Mesenchymal stem cell (in vitro differentiated cells and primary cell): Measurements from ENCODE around the gene DCUN1D1.

Experiments used
- DNase-seq: peaks from one replicate; pipeline ENCODE4 v3.0.0-alpha.2; 2013
- H2AFZ ChIP-seq: one replicate; pipeline ENCODE4 v1.6.1; 2013; ENCODE audit warnings: low read depth, mild to moderate bottlenecking, control low read depth, inconsistent platforms, low read length, moderate library complexity
- H2AK5ac ChIP-seq: 2 replicates; pipeline ENCODE4 v1.6.1; 2013; ENCODE audit warnings: low read length, moderate library complexity, mild to moderate bottlenecking, inconsistent platforms; ENCODE audit not compliant: severe bottlenecking
- H2BK120ac ChIP-seq: one replicate; pipeline ENCODE4 v1.6.1; 2013; ENCODE audit warnings: low read depth, mild to moderate bottlenecking, inconsistent platforms, low read length, moderate library complexity
- H2BK12ac ChIP-seq, 2 experiments: one replicate each; pipeline ENCODE4 v1.6.1; 2013; ENCODE audit warnings: inconsistent platforms in 2 of 2, low read length in 2 of 2, mild to moderate bottlenecking in 2 of 2, moderate library complexity in 2 of 2, control low read depth in 1 of 2
- H2BK15ac ChIP-seq: one replicate; pipeline ENCODE4 v1.6.1; 2013; ENCODE audit warnings: mild to moderate bottlenecking, low read depth, inconsistent platforms; ENCODE audit not compliant: poor library complexity, severe bottlenecking
- H2BK5ac ChIP-seq: 2 replicates; pipeline ENCODE4 v1.6.1; 2013; ENCODE audit warnings: low read depth, mild to moderate bottlenecking, low read length, control low read depth, inconsistent platforms; ENCODE audit not compliant: poor library complexity, severe bottlenecking
- H3K14ac ChIP-seq, 2 experiments: one replicate each; pipeline ENCODE4 v1.6.1; 2013; ENCODE audit warnings: inconsistent platforms in 2 of 2, low read length in 2 of 2, control low read depth in 1 of 2, mild to moderate bottlenecking in 1 of 2, moderate library complexity in 1 of 2
- H3K18ac ChIP-seq, 2 experiments: one replicate each; pipeline ENCODE4 v1.6.1; 2013; ENCODE audit warnings: inconsistent platforms in 2 of 2, low read length in 2 of 2, control low read depth in 1 of 2, low read depth in 1 of 2, mild to moderate bottlenecking in 1 of 2
- H3K23ac ChIP-seq, 2 experiments: one replicate each; pipeline ENCODE4 v1.6.1; 2013; ENCODE audit warnings: inconsistent platforms in 2 of 2, low read length in 2 of 2, mild to moderate bottlenecking in 2 of 2, moderate library complexity in 2 of 2, control low read depth in 1 of 2
- H3K27ac ChIP-seq: 2 replicates; pipeline ENCODE4 v1.5.1; 2013; ENCODE audit warnings: mild to moderate bottlenecking, moderate library complexity, low read length, control low read depth, inconsistent platforms; ENCODE audit not compliant: poor library complexity, severe bottlenecking
- H3K27me3 ChIP-seq, 2 experiments: 2 replicates each; pipeline versions ENCODE4 v1.6.1 to v1.7.0; 2013; ENCODE audit warnings: low read length in 2 of 2, mild to moderate bottlenecking in 2 of 2, moderate library complexity in 2 of 2, control low read depth in 1 of 2, inconsistent platforms in 1 of 2; ENCODE audit not compliant: control insufficient read depth in 1 of 2, insufficient read depth in 1 of 2
- H3K36me3 ChIP-seq, 2 experiments: 2 replicates each; pipeline versions ENCODE4 v1.6.1 to v1.7.0; 2013; ENCODE audit warnings: low read length in 2 of 2, control low read depth in 1 of 2, inconsistent platforms in 1 of 2, low read depth in 1 of 2, mild to moderate bottlenecking in 1 of 2; ENCODE audit not compliant: insufficient read depth in 2 of 2, control insufficient read depth in 1 of 2
- H3K4ac ChIP-seq, 2 experiments: one replicate each; pipeline ENCODE4 v1.6.1; 2013; ENCODE audit warnings: inconsistent platforms in 2 of 2, low read length in 2 of 2, mild to moderate bottlenecking in 2 of 2, moderate library complexity in 2 of 2, control low read depth in 1 of 2, low read depth in 1 of 2
- H3K4me1 ChIP-seq: 2 replicates; pipeline ENCODE4 v1.6.1; 2013; ENCODE audit warnings: low read depth, low read length, control low read depth; ENCODE audit not compliant: control insufficient read depth, insufficient read depth
- H3K4me2 ChIP-seq: 2 replicates; pipeline ENCODE4 v1.6.1; 2013; ENCODE audit warnings: low read length, mild to moderate bottlenecking, inconsistent platforms; ENCODE audit not compliant: poor library complexity, severe bottlenecking
- H3K4me3 ChIP-seq, 2 experiments: 2 replicates each; pipeline versions ENCODE4 v1.5.1 to v1.7.0; 2013; ENCODE audit warnings: low read length in 2 of 2, mild to moderate bottlenecking in 2 of 2, control low read depth in 1 of 2, low read depth in 1 of 2; ENCODE audit not compliant: insufficient read depth in 1 of 2
- H3K79me1 ChIP-seq: replicated peaks from 2 replicates; pipeline ENCODE4 v1.6.1; 2013; ENCODE audit warnings: mild to moderate bottlenecking, control low read depth, low read length, inconsistent platforms; ENCODE audit not compliant: poor library complexity, severe bottlenecking
- H3K9ac ChIP-seq: 2 replicates; pipeline ENCODE4 v1.7.0; 2013; ENCODE audit warnings: mild to moderate bottlenecking, low read length, moderate library complexity
- H3K9me3 ChIP-seq: 2 replicates; pipeline ENCODE4 v1.7.0; 2013; ENCODE audit warnings: mild to moderate bottlenecking, low read length; ENCODE audit not compliant: control insufficient read depth
- H4K8ac ChIP-seq: one replicate; pipeline ENCODE4 v1.6.1; 2013; ENCODE audit warnings: inconsistent platforms, mild to moderate bottlenecking, low read length, moderate library complexity
- H4K91ac ChIP-seq: one replicate; pipeline ENCODE4 v1.6.1; 2013; ENCODE audit warnings: mild to moderate bottlenecking, low read length, inconsistent platforms
- WGBS: methylation state at CpG from one replicate; pipeline ENCODE4 v1.1.7; 2013; ENCODE audit warnings: mixed read lengths; 5-methylcytosine and 5-hydroxymethylcytosine counted together

Gene DCUN1D1

GRCh38 chr3:182973047-182973446 is 7.3 kb downstream of the DCUN1D1 start:
- Histone ChIP-seq H2BK12ac (no peak overlapping the region), H3K79me1 (no peaks in the 10 kb centered on the region), H3K4me3 (no peak overlapping the region), H3K4me2 (no peak overlapping the region), H3K23ac (no peak overlapping the region), H3K4me1 (peaks cover 15% of the 10 kb centered on the region), H2AK5ac (no peak overlapping the region), H3K4ac (no peak overlapping the region), H3K18ac (no peak overlapping the region), H3K27ac (no peak overlapping the region), H4K8ac (no peak overlapping the region), H2BK5ac (no peak overlapping the region), H3K14ac (no peak overlapping the region), H2BK120ac (no peak overlapping the region), H4K91ac (no peak overlapping the region), H3K9ac (no peak overlapping the region), H3K9me3 (no peaks in the 10 kb centered on the region), H3K27me3 (no peaks in the 10 kb centered on the region), H3K36me3 (no peaks in the 10 kb centered on the region), H2AFZ (no peak overlapping the region), H2BK15ac (no peak overlapping the region)
- 100% methylated on average over 2 of the region's 5 CpGs for WGBS
- no peak for DNase-seq

- Histone ChIP-seq H3K4ac (no peak overlapping the region), H3K9me3 (no peaks in the 10 kb centered on the region), H3K27me3 (no peaks in the 10 kb centered on the region), H2AFZ (no peak overlapping the region), H3K4me1 (peaks cover 13% of the 10 kb centered on the region), H3K14ac (no peak overlapping the region), H4K91ac (no peak overlapping the region), H3K4me3 (no peak overlapping the region), H4K8ac (no peak overlapping the region), H2AK5ac (peak overlapping the region; percentile 64), H3K18ac (no peak overlapping the region), H3K36me3 (no peaks in the 10 kb centered on the region), H3K4me2 (no peak overlapping the region), H3K23ac (no peak overlapping the region), H3K27ac (no peak overlapping the region), H2BK15ac (no peak overlapping the region), H2BK5ac (no peak overlapping the region), H2BK12ac (no peak overlapping the region), H2BK120ac (no peak overlapping the region), H3K79me1 (no peaks in the 10 kb centered on the region), H3K9ac (no peak overlapping the region)
- DNase-seq: no peak
- 95% methylated on average over 6 of the region's 6 CpGs for WGBS
Measured at GRCh38 chr3:182972387-182972786, 8.0 kb downstream of the DCUN1D1 start.

- Histone ChIP-seq H3K27me3 (no peaks in the 10 kb centered on the region), H3K4me2 (no peak overlapping the region), H3K14ac (no peak overlapping the region), H2BK12ac (no peak overlapping the region), H3K36me3 (no peaks in the 10 kb centered on the region), H2BK5ac (no peak overlapping the region), H4K8ac (no peak overlapping the region), H2AFZ (no peak overlapping the region), H2BK120ac (no peak overlapping the region), H3K4me1 (peaks cover 13% of the 10 kb centered on the region), H2BK15ac (no peak overlapping the region), H3K4ac (no peak overlapping the region), H3K9ac (no peak overlapping the region), H3K27ac (no peak overlapping the region), H3K18ac (no peak overlapping the region), H3K9me3 (no peaks in the 10 kb centered on the region), H3K23ac (no peak overlapping the region), H2AK5ac (no peak overlapping the region), H4K91ac (no peak overlapping the region), H3K4me3 (no peak overlapping the region), H3K79me1 (no peaks in the 10 kb centered on the region)
- WGBS: 100% methylated on average over 1 of the region's 2 CpGs
- DNase-seq: peak; percentile 58
Measured at GRCh38 chr3:182971637-182972036, 8.7 kb downstream of the DCUN1D1 start.

GRCh38 chr3:182970811-182971418 is 9.4 kb downstream of the DCUN1D1 start:
- Histone ChIP-seq H2BK5ac (no peak overlapping the region), H3K23ac (no peak overlapping the region), H3K4ac (no peak overlapping the region), H3K18ac (no peak overlapping the region), H3K4me2 (no peak overlapping the region), H2BK12ac (no peak overlapping the region), H3K4me3 (no peak overlapping the region), H3K9ac (no peak overlapping the region), H2AK5ac (peak overlapping the region; percentile 92), H4K91ac (no peak overlapping the region), H3K27me3 (no peaks in the 10 kb centered on the region), H3K9me3 (no peaks in the 10 kb centered on the region), H3K79me1 (peaks cover 3% of the 10 kb centered on the region), H3K14ac (no peak overlapping the region), H3K4me1 (peaks cover 13% of the 10 kb centered on the region), H2AFZ (no peak overlapping the region), H4K8ac (no peak overlapping the region), H3K36me3 (peaks cover 0 to 1% of the 10 kb centered on the region in 2 experiments), H2BK120ac (no peak overlapping the region), H3K27ac (peak overlapping the region; percentile 34), H2BK15ac (no peak overlapping the region)
- no peak for DNase-seq
- 91% methylated on average over 2 of the region's 3 CpGs for WGBS
